GM20431 (cell line): ENCODE results near the gene CCSER1.

ENCODE experiments used
- in situ Hi-C: fragments of 300-500 bp; cut with MseI, MboI; formaldehyde crosslinking; loops from one replicate; pipeline ENCODE4 v1.15.0; 2020; ENCODE audit warnings: low sequenced_read_pairs; ENCODE audit not compliant: unreplicated experiment

CCSER1 gene

GRCh38 chr4:90515191-90515590 is 388.0 kb downstream of the CCSER1 start:
- in situ Hi-C loops = no loop called here

GRCh38 chr4:90528551-90528950 is 401.4 kb downstream of the CCSER1 start:
- in situ Hi-C loops = no loop called here

- in situ Hi-C loops = no loop called here
Observed at GRCh38 chr4:90536408-90536807, 409.2 kb downstream of the CCSER1 start.

GRCh38 chr4:90537491-90537890 is 410.3 kb downstream of the CCSER1 start:
- in situ Hi-C loops = no loop called here

GRCh38 chr4:90540536-90540935 is 413.3 kb downstream of the CCSER1 start:
- in situ Hi-C loops = no loop called here

- in situ Hi-C loops = no loop called here
Observed at GRCh38 chr4:90542216-90542615, 415.0 kb downstream of the CCSER1 start.

GRCh38 chr4:90543419-90544170 is 416.4 kb downstream of the CCSER1 start:
- in situ Hi-C loops = no loop called here

- in situ Hi-C loops = no loop called here
Observed at GRCh38 chr4:90544532-90545045, 417.4 kb downstream of the CCSER1 start.

GRCh38 chr4:90545380-90545779 is 418.2 kb downstream of the CCSER1 start:
- in situ Hi-C loops = no loop called here

- in situ Hi-C loops = no loop called here
Observed at GRCh38 chr4:90546114-90546513, 418.9 kb downstream of the CCSER1 start.

GRCh38 chr4:90570615-90571014 is 443.4 kb downstream of the CCSER1 start:
- in situ Hi-C loops = no loop called here

GRCh38 chr4:90572996-90573395 is 445.8 kb downstream of the CCSER1 start:
- in situ Hi-C loops = no loop called here

- in situ Hi-C loops = no loop called here
Observed at GRCh38 chr4:90575371-90575770, 448.2 kb downstream of the CCSER1 start.

GRCh38 chr4:90580326-90580725 is 453.1 kb downstream of the CCSER1 start:
- in situ Hi-C loops = no loop called here

- in situ Hi-C loops = no loop called here
Observed at GRCh38 chr4:90582087-90582486, 454.9 kb downstream of the CCSER1 start.

GRCh38 chr4:90584051-90584450 is 456.9 kb downstream of the CCSER1 start:
- in situ Hi-C loops = no loop called here

GRCh38 chr4:90585961-90586360 is 458.8 kb downstream of the CCSER1 start:
- in situ Hi-C loops = no loop called here

- in situ Hi-C loops = no loop called here
Observed at GRCh38 chr4:90586799-90587198, 459.6 kb downstream of the CCSER1 start.

GRCh38 chr4:90597927-90598326 is 470.7 kb downstream of the CCSER1 start:
- in situ Hi-C loops = no loop called here

GRCh38 chr4:90598741-90599140 is 471.5 kb downstream of the CCSER1 start:
- in situ Hi-C loops = no loop called here

- in situ Hi-C loops = no loop called here
Observed at GRCh38 chr4:90602726-90603125, 475.5 kb downstream of the CCSER1 start.

- in situ Hi-C loops = no loop called here
Observed at GRCh38 chr4:90603540-90603939, 476.3 kb downstream of the CCSER1 start.
